Activated CD4-positive, alpha-beta T cell treated with anti-CD3 and anti-CD28 coated beads, Interleukin-10, Interleukin-2, amounts not matched to agents 100 ng/mL and 50 ng/mL, durations not matched to agents 16 hours and 8 hours (primary cell): Measurements from ENCODE around the gene MYBPHL.

ENCODE experiments used
- DNase-seq: peaks from one replicate; pipeline ENCODE4 v3.0.0-alpha.2; 2020

MYBPHL gene

DNA sequence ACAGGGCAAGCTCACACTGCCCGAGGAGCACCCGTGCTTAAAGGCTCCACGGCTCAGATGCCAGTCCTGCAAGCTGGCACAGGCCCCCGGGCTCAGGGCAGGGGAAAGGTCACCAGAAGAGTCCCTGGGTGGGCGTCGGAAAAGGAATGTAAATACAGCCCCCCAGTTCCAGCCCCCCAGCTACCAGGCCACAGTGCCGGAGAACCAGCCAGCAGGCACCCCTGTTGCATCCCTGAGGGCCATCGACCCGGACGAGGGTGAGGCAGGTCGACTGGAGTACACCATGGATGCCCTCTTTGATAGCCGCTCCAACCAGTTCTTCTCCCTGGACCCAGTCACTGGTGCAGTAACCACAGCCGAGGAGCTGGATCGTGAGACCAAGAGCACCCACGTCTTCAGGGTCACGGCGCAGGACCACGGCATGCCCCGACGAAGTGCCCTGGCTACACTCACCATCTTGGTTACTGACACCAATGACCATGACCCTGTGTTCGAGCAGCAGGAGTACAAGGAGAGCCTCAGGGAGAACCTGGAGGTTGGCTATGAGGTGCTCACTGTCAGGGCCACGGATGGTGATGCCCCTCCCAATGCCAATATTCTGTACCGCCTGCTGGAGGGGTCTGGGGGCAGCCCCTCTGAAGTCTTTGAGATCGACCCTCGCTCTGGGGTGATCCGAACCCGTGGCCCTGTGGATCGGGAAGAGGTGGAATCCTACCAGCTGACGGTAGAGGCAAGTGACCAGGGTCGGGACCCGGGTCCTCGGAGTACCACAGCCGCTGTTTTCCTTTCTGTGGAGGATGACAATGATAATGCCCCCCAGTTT is 56.1 kb downstream of the MYBPHL start:
- no peak for DNase-seq

DNA sequence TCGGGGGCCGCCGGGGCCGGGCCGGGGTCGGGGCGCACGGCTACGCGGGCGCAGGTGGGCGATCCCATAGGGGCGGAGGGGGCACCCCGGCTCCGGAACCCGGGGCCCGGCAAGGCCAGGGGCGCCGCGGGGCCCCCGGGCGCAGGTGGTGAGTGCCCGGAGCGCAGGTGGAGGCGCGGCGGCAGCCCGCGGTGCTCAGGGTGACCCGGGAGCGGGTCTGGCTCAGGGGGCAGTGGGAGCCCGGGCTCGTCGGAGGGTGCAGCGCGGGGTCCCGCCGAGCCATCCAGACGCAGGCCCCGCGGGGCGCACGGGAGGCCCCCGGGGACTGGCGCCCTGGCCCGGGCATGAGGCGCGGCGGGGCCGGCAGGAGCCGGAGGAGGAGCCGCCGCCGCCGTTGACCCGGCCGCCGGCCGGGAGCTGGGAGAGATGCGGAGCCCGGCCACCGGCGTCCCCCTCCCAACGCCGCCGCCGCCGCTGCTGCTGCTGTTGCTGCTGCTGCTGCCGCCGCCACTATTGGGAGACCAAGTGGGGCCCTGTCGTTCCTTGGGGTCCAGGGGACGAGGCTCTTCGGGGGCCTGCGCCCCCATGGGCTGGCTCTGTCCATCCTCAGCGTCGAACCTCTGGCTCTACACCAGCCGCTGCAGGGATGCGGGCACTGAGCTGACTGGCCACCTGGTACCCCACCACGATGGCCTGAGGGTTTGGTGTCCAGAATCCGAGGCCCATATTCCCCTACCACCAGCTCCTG is 57.0 kb downstream of the MYBPHL start:
- no peak for DNase-seq

DNA sequence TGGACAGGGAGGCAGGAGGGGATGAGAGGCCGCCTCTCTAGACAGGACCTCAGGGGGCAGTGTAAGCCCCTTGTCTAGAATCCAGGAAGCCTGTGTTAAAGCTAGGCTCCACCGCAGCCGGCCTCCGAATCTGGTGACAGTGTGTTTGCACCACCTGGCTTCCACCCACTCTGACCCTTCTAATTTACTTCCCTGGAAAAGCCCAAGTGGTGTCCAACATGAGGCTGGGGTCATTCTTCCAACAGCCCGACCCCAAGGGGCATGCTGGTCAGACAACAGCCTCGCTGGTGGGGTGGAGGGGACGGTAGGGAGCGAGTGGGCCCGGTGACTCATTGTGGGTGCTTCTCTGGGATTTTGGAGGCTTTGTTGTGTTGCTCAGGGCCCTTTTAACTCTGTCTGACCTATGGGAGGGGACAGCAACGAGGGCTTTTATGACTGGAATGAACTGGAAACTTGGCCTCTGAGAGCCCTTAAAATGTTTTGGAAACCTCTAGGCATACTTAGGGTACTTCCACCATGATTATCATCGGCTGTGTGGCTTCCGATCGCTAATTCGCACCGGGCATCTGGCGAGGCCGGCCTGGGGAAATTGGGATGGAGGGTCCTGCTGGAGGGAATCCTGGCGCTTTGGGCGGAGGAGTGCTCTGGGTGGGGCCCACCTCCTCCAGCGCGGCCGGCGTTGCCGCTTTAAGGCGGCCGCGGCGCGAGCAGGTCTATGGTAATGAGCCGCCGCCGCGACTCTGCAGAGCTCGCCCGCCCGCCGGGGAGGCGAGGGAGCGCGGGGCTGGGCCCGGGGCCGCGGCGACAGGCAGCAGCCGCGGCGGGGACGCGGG is 57.8 kb downstream of the MYBPHL start, which contains the start of gene CELSR2:
Gene CELSR2, plus strand, starts transcription at position 743 of the 833 bp plus-strand sequence. CDS start 541 bp downstream, outside the sequence.
- peak; percentile 67 for DNase-seq

DNA sequence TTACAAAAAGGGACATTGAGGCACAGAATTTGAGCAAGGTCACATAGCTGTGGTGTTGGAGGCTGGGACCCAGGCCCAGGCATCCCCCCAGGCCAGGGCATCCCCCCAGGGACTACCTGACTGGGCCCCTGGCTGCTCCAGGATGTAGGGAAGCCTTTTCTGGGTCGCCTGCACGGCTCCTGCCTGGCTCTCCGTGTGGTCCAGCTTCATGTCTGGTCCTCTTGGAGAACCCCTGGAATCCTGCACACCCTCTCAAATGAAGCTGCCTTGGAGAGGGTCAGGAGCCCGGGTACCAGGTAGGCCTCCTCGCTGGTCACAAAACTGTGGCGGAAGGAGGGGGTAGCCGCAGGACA is 58.4 kb downstream of the MYBPHL start:
- DNase-seq = no peak

DNA sequence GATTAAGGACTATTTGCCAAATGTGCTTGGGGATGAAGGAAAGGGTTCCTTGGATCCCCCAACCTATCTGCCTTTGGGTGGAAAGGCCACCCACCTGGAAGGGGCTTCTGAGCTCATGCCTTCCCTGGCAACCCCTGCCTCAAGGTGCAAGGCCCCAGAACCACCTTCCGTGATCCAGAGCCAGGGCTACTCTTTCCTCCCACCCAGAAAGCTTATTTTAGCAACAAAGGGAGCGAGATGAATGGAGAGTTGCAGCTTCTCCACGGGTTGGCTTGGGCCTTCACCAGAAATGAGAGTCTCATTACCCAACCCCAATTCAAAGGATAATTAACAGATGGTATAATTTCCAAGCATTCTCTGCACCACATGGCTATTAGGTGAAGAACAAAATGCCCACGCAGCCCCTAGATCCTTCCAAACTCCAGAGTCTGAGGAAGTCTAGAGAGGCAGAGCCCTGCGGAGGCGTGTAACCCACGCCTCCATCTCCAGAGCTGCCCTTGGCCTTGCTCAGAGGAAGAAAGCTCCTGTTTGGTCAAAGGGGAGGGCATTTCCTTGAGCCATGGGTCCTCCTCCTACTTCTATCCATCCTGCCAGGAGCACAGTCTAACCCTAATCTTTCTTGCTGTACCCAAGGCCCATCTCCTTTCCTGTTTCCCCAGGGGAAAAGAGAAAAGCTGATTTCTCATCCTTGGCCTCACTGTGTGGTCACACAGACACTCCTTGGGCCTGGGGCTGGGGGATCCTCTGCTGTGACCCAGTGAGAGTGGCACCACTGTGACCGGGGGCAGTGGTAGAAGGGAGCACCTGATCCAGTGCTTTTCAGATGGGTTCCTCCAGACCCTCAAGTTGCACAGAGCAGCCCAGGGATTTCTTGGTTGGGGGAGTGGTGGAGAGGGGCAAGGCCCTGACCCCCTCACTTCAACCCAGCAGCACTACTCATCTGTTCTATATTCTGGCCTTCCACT is 59.1 kb downstream of the MYBPHL start:
- DNase-seq = no peak

DNA sequence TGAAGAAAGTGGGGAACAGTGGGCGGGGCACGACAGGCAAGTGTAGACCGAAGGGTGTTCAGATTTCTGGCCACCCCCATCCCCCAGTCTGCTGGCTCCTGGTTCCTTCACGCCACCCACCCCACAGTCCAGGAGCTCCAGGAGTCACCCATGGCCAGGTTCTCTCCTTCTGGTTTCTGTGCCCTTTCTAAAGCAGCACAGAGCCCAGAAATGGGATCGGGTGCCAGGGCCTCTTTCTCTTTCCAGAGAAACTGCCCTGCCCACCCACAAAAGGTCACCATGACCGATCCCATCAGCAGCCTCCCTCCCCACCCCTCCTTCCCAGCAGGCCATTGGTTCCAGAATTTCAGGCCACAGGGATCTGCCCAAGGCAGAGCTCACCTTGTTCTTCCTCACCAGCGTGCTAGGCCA is 60.7 kb downstream of the MYBPHL start:
- DNase-seq = no peak

DNA sequence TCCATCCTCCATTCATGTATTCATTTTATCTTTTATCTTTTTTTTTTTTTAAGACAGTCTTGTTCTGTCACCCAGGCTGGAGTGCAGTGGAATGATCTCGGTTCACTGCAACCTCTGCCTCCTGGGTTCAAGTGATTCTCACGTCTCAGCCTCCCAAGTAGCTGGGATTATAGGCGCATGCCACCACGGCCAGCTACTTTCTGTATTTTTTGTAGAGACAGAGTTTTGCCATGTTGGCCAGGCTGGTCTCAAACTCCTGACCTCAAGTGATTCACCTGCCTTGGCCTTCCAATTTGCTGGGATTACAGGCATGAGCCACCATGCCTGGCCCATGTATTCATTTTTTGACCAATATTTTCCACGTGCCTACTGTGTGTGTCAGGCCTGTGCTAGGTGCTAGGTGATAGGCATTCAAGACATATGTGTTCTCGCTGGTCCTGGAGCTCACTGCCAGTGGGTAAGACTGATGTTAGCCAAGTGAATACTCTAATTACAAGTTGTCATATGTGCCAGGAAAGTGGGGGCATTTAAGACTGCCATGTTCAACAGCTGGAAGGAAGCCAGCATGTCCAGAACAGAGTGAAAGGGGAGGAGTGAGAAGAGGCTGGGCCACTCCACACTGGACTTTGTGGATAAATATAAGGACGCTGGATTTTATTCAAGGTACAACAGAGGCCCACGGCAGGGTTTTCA is 62.8 kb downstream of the MYBPHL start:
- DNase-seq = no peak

DNA sequence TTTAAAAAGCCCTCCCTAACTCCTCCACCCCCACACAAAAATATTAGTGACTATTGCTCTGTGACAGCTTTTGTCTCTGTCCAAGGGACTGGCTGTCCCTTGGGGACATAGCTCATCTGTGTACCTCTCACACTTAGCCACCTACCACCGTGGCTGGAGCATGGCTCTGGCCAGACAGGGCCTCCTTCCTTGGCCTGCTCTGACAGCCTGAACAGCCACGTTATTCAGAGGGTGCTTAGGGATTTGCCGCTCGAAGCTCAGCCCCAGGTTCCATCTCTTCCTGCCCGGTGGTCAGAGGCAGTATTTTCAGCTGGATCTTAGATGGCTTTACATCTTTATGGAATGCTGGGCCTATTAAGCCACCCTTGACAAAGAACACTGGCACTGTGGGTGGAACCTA is 63.6 kb downstream of the MYBPHL start:
- DNase-seq = no peak

DNA sequence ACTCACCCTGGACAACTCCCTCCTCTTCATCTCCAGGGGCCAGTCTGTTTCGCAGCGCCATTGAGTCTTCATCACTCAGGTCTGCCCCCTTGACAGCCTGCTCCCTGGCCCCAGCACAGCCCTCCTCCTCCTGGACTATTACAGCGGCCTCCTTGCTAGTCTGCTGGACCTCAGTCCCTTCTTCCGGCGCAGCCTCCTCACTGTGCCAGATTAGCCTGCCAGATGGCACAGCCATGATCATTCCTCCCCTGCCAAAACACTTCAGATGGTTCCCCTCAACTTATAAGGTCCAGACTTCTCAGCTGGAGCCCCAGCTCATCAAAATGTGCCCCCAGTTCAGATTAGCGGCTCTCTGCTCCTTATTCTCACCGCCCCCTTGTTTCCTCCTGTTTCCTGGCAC is 64.4 kb downstream of the MYBPHL start:
- no peak for DNase-seq
